ENCODE measurements around the gene RASAL2. TPM values are rescaled to one million over a fixed set of nuclear protein-coding genes. Genes with fewer than 3 reads are reported as not detected.

The RASAL2 gene
- total RNA-seq, 3 donors from 2014 or later (not counting 1 experiment from before 2014, with no cell fraction given), result 0.16 to 0.23 TPM; not detected in 1

GRCh38 chr1:178109348-178110143 is 15.6 kb downstream of the RASAL2 start:
- Mint-ChIP-seq H3K27ac (no peak overlapping the region), H3K36me3 (no peaks in the 10 kb centered on the region), H3K27me3 (ENCODE audit: low read depth in 2 of 2) (peaks cover 0 to 3% of the 10 kb centered on the region in 2 donors), H3K9me3 (peaks cover 0 to 4% of the 10 kb centered on the region in 2 donors), H3K4me3 (no peak overlapping the region), H3K4me1 (no peaks in the 10 kb centered on the region)
- H3K27me3 ChIP-seq (ENCODE audit: control insufficient read depth, insufficient read depth, low read length), result no peaks in the 10 kb centered on the region
- ATAC-seq, result no peak
- H3K36me3 ChIP-seq (ENCODE audit: control insufficient read depth, insufficient read depth, low read length), result no peaks in the 10 kb centered on the region
- no peak overlapping the region for H3K4me3 ChIP-seq (ENCODE audit: low read length)
- H3K4me1 ChIP-seq (ENCODE audit: control insufficient read depth, insufficient read depth, low read length), result no peaks in the 10 kb centered on the region
- H3K27ac ChIP-seq (ENCODE audit: low read length), result no peak overlapping the region
- 93% methylated on average over 3 of the region's 5 CpGs for WGBS (ENCODE audit: insufficient coverage)
- no peaks in the 10 kb centered on the region for H3K9me3 ChIP-seq (ENCODE audit: control insufficient read depth, insufficient read depth, low read length)
- no peak for DNase-seq
- intact Hi-C loops (cut with micrococcal nuclease), result no loop called here
- TF ChIP-seq CTCF (IDR thresholded peaks at IDR 0.05), result no peak

DNA sequence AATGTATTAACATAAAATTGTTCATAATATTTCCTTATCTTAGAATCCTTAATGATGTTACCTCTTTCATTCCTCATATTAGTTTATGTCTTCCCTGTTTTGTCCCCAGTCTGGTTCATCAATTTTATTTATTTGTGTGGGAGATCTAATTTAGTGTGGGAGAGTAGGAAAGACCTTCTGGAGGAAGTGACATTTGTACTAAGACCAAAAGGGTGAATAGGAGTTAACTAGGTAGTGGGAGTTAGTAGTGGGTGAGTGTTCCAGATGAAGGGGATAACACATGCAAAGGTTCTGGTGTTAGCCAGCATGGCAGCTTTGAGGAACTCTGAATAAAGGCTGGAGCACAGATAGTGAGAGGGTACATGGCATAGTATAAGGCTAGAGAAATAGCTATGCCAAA is 21.4 kb downstream of the RASAL2 start:
- no peaks in the 10 kb centered on the region for H3K4me1 Mint-ChIP-seq
- Histone ChIP-seq H3K4me3 (ENCODE audit: low read length) (no peak overlapping the region), H3K27ac (ENCODE audit: low read length) (no peak overlapping the region), H3K9me3 (ENCODE audit: control insufficient read depth, insufficient read depth, low read length) (no peaks in the 10 kb centered on the region), H3K4me1 (ENCODE audit: control insufficient read depth, insufficient read depth, low read length) (no peaks in the 10 kb centered on the region), H3K36me3 (ENCODE audit: control insufficient read depth, insufficient read depth, low read length) (no peaks in the 10 kb centered on the region), H3K27me3 (ENCODE audit: control insufficient read depth, insufficient read depth, low read length) (no peaks in the 10 kb centered on the region)
- TF ChIP-seq CTCF (IDR thresholded peaks at IDR 0.05), result no peak
- DNase-seq (no peak), ATAC-seq (no peak)
- intact Hi-C loops (cut with micrococcal nuclease), result no loop called here
- peaks cover 2 to 7% of the 10 kb centered on the region in 2 donors for H3K9me3 Mint-ChIP-seq
- H3K27ac Mint-ChIP-seq, result no peak overlapping the region
- no peaks in the 10 kb centered on the region for H3K27me3 Mint-ChIP-seq (ENCODE audit: low read depth in 2 of 2)
- no peak overlapping the region for H3K4me3 Mint-ChIP-seq
- no peaks in the 10 kb centered on the region for H3K36me3 Mint-ChIP-seq

DNA sequence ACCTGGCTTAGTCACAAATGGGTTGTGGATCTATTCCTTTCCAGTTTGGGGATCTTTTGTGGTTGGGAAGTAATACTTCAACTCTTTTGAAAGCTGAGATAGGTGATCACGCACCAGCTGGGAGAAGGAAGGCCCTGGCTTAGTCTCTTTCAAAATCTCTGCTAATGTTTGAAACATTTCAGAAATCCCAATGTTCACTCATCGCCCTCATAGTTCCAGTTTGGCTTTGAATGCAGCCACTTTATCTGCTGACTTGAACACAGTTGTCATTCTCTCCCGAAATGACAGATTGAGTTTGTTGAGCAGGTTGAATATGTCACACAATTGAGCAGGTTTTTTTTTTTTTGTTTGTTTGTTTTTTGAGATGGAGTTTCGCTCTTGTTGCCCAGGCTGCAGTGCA is 24.6 kb downstream of the RASAL2 start:
- no peaks in the 10 kb centered on the region for H3K4me1 Mint-ChIP-seq
- no peaks in the 10 kb centered on the region for H3K36me3 Mint-ChIP-seq
- no peaks in the 10 kb centered on the region for H3K27me3 Mint-ChIP-seq (ENCODE audit: low read depth in 2 of 2)
- no peak overlapping the region for H3K27ac Mint-ChIP-seq
- no peak for DNase-seq
- Histone ChIP-seq H3K27ac (ENCODE audit: low read length) (no peak overlapping the region), H3K4me3 (ENCODE audit: low read length) (no peak overlapping the region), H3K4me1 (ENCODE audit: control insufficient read depth, insufficient read depth, low read length) (no peaks in the 10 kb centered on the region), H3K9me3 (ENCODE audit: control insufficient read depth, insufficient read depth, low read length) (no peaks in the 10 kb centered on the region), H3K27me3 (ENCODE audit: control insufficient read depth, insufficient read depth, low read length) (no peaks in the 10 kb centered on the region), H3K36me3 (ENCODE audit: control insufficient read depth, insufficient read depth, low read length) (no peaks in the 10 kb centered on the region)
- intact Hi-C loops (cut with micrococcal nuclease), result no loop called here
- H3K4me3 Mint-ChIP-seq, result no peak overlapping the region
- H3K9me3 Mint-ChIP-seq, result peaks cover 2 to 5% of the 10 kb centered on the region in 2 donors
- TF ChIP-seq CTCF (IDR thresholded peaks at IDR 0.05), result no peak
- no peak for ATAC-seq
- WGBS (ENCODE audit: insufficient coverage), result 87% methylated on average over 4 of the region's 4 CpGs

GRCh38 chr1:178119628-178120027 is 25.7 kb downstream of the RASAL2 start:
- no peak overlapping the region for H3K27ac Mint-ChIP-seq
- Histone ChIP-seq H3K9me3 (ENCODE audit: control insufficient read depth, insufficient read depth, low read length) (no peaks in the 10 kb centered on the region), H3K27me3 (ENCODE audit: control insufficient read depth, insufficient read depth, low read length) (no peaks in the 10 kb centered on the region), H3K36me3 (ENCODE audit: control insufficient read depth, insufficient read depth, low read length) (no peaks in the 10 kb centered on the region), H3K4me1 (ENCODE audit: control insufficient read depth, insufficient read depth, low read length) (no peaks in the 10 kb centered on the region), H3K4me3 (ENCODE audit: low read length) (no peak overlapping the region), H3K27ac (ENCODE audit: low read length) (no peak overlapping the region)
- 67% methylated on average over 5 of the region's 5 CpGs for WGBS (ENCODE audit: insufficient coverage)
- H3K36me3 Mint-ChIP-seq, result no peaks in the 10 kb centered on the region
- ATAC-seq (no peak), DNase-seq (no peak)
- H3K4me1 Mint-ChIP-seq, result no peaks in the 10 kb centered on the region
- intact Hi-C loops (cut with micrococcal nuclease), result no loop called here
- H3K4me3 Mint-ChIP-seq, result no peak overlapping the region
- peaks cover 2 to 5% of the 10 kb centered on the region in 2 donors for H3K9me3 Mint-ChIP-seq
- TF ChIP-seq CTCF (IDR thresholded peaks at IDR 0.05), result no peak
- no peaks in the 10 kb centered on the region for H3K27me3 Mint-ChIP-seq (ENCODE audit: low read depth in 2 of 2)

Measured in natural killer cell (primary cell).